Ovary (tissue), 3 donors: ENCODE results near the gene RUNX1.

Source experiments
- CTCF ChIP-seq, 3 donors: fragments of 450-650 bp in 2 of 3; fragments of 200-600 bp in 1 of 3; IDR thresholded peaks; one replicate each; pipeline versions ENCODE4 v1.5.1 to v1.8.0; 2016 to 2022; ENCODE audit warnings: antibody characterized with exemption in 3 of 3, mild to moderate bottlenecking in 1 of 3
- EP300 ChIP-seq: sonication (generic); formaldehyde crosslinking; IDR thresholded peaks from one replicate; pipeline ENCODE4 v1.6.1; 2017; ENCODE audit warnings: antibody characterized with exemption
- POLR2A ChIP-seq: fragments of 450-650 bp; IDR thresholded peaks from one replicate; pipeline ENCODE4 v1.6.1; 2017; ENCODE audit warnings: antibody characterized with exemption, mild to moderate bottlenecking, moderate library complexity
- donor health status: DM: no; HTN: no; CAD: no.

GRCh38 chr21:34953950-34954349 lies 95.2 kb downstream of the RUNX1 start:
- TF ChIP-seq CTCF (IDR thresholded peaks at IDR 0.05) (no peak), EP300 (no peak), POLR2A (no peak)
